Mesenchymal stem cell (in vitro differentiated cells and primary cell): ENCODE measurements around the gene FOXJ3.

Experiments used
- DNase-seq: peaks from one replicate; pipeline ENCODE4 v3.0.0-alpha.2; 2013
- H2AFZ ChIP-seq: one replicate; pipeline ENCODE4 v1.6.1; 2013; ENCODE audit warnings: low read depth, mild to moderate bottlenecking, control low read depth, inconsistent platforms, low read length, moderate library complexity
- H2AK5ac ChIP-seq: 2 replicates; pipeline ENCODE4 v1.6.1; 2013; ENCODE audit warnings: low read length, moderate library complexity, mild to moderate bottlenecking, inconsistent platforms; ENCODE audit not compliant: severe bottlenecking
- H2BK120ac ChIP-seq: one replicate; pipeline ENCODE4 v1.6.1; 2013; ENCODE audit warnings: low read depth, mild to moderate bottlenecking, inconsistent platforms, low read length, moderate library complexity
- H2BK12ac ChIP-seq, 2 experiments: one replicate each; pipeline ENCODE4 v1.6.1; 2013; ENCODE audit warnings: inconsistent platforms in 2 of 2, low read length in 2 of 2, mild to moderate bottlenecking in 2 of 2, moderate library complexity in 2 of 2, control low read depth in 1 of 2
- H2BK15ac ChIP-seq: one replicate; pipeline ENCODE4 v1.6.1; 2013; ENCODE audit warnings: mild to moderate bottlenecking, low read depth, inconsistent platforms; ENCODE audit not compliant: poor library complexity, severe bottlenecking
- H2BK5ac ChIP-seq: 2 replicates; pipeline ENCODE4 v1.6.1; 2013; ENCODE audit warnings: low read depth, mild to moderate bottlenecking, low read length, control low read depth, inconsistent platforms; ENCODE audit not compliant: poor library complexity, severe bottlenecking
- H3K14ac ChIP-seq, 2 experiments: one replicate each; pipeline ENCODE4 v1.6.1; 2013; ENCODE audit warnings: inconsistent platforms in 2 of 2, low read length in 2 of 2, control low read depth in 1 of 2, mild to moderate bottlenecking in 1 of 2, moderate library complexity in 1 of 2
- H3K18ac ChIP-seq, 2 experiments: one replicate each; pipeline ENCODE4 v1.6.1; 2013; ENCODE audit warnings: inconsistent platforms in 2 of 2, low read length in 2 of 2, control low read depth in 1 of 2, low read depth in 1 of 2, mild to moderate bottlenecking in 1 of 2
- H3K23ac ChIP-seq, 2 experiments: one replicate each; pipeline ENCODE4 v1.6.1; 2013; ENCODE audit warnings: inconsistent platforms in 2 of 2, low read length in 2 of 2, mild to moderate bottlenecking in 2 of 2, moderate library complexity in 2 of 2, control low read depth in 1 of 2
- H3K27ac ChIP-seq: 2 replicates; pipeline ENCODE4 v1.5.1; 2013; ENCODE audit warnings: mild to moderate bottlenecking, moderate library complexity, low read length, control low read depth, inconsistent platforms; ENCODE audit not compliant: poor library complexity, severe bottlenecking
- H3K27me3 ChIP-seq, 2 experiments: 2 replicates each; pipeline versions ENCODE4 v1.6.1 to v1.7.0; 2013; ENCODE audit warnings: low read length in 2 of 2, mild to moderate bottlenecking in 2 of 2, moderate library complexity in 2 of 2, control low read depth in 1 of 2, inconsistent platforms in 1 of 2; ENCODE audit not compliant: control insufficient read depth in 1 of 2, insufficient read depth in 1 of 2
- H3K36me3 ChIP-seq, 2 experiments: 2 replicates each; pipeline versions ENCODE4 v1.6.1 to v1.7.0; 2013; ENCODE audit warnings: low read length in 2 of 2, control low read depth in 1 of 2, inconsistent platforms in 1 of 2, low read depth in 1 of 2, mild to moderate bottlenecking in 1 of 2; ENCODE audit not compliant: insufficient read depth in 2 of 2, control insufficient read depth in 1 of 2
- H3K4ac ChIP-seq, 2 experiments: one replicate each; pipeline ENCODE4 v1.6.1; 2013; ENCODE audit warnings: inconsistent platforms in 2 of 2, low read length in 2 of 2, mild to moderate bottlenecking in 2 of 2, moderate library complexity in 2 of 2, control low read depth in 1 of 2, low read depth in 1 of 2
- H3K4me1 ChIP-seq: 2 replicates; pipeline ENCODE4 v1.6.1; 2013; ENCODE audit warnings: low read depth, low read length, control low read depth; ENCODE audit not compliant: control insufficient read depth, insufficient read depth
- H3K4me2 ChIP-seq: 2 replicates; pipeline ENCODE4 v1.6.1; 2013; ENCODE audit warnings: low read length, mild to moderate bottlenecking, inconsistent platforms; ENCODE audit not compliant: poor library complexity, severe bottlenecking
- H3K4me3 ChIP-seq, 2 experiments: 2 replicates each; pipeline versions ENCODE4 v1.5.1 to v1.7.0; 2013; ENCODE audit warnings: low read length in 2 of 2, mild to moderate bottlenecking in 2 of 2, control low read depth in 1 of 2, low read depth in 1 of 2; ENCODE audit not compliant: insufficient read depth in 1 of 2
- H3K79me1 ChIP-seq: replicated peaks from 2 replicates; pipeline ENCODE4 v1.6.1; 2013; ENCODE audit warnings: mild to moderate bottlenecking, control low read depth, low read length, inconsistent platforms; ENCODE audit not compliant: poor library complexity, severe bottlenecking
- H3K9ac ChIP-seq: 2 replicates; pipeline ENCODE4 v1.7.0; 2013; ENCODE audit warnings: mild to moderate bottlenecking, low read length, moderate library complexity
- H3K9me3 ChIP-seq: 2 replicates; pipeline ENCODE4 v1.7.0; 2013; ENCODE audit warnings: mild to moderate bottlenecking, low read length; ENCODE audit not compliant: control insufficient read depth
- H4K8ac ChIP-seq: one replicate; pipeline ENCODE4 v1.6.1; 2013; ENCODE audit warnings: inconsistent platforms, mild to moderate bottlenecking, low read length, moderate library complexity
- H4K91ac ChIP-seq: one replicate; pipeline ENCODE4 v1.6.1; 2013; ENCODE audit warnings: mild to moderate bottlenecking, low read length, inconsistent platforms
- WGBS: methylation state at CpG from one replicate; pipeline ENCODE4 v1.1.7; 2013; ENCODE audit warnings: mixed read lengths; 5-methylcytosine and 5-hydroxymethylcytosine counted together

FOXJ3 gene

DNA sequence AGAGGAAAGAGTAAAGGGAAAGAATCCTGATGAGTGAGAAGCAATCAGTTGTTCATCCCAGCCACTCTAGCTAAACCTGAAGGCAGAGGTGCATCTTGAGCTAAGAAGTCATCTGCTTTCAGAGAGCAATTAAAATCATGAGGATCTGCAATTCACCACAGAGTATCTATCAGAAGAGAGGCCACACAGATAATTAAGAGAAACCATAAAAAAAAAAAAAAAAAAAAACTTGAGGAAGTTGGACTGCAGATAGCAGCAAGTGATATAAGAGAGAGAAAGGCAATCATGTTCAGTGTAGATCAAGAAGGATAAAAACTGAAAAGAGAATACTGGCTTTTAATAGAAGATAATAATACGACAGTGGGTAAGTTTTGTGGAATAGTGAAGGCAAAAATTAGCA, 17.7 kb downstream of the FOXJ3 start:
- Histone ChIP-seq H3K18ac (no peak overlapping the region), H3K14ac (no peak overlapping the region), H2AK5ac (no peak overlapping the region), H3K4me3 (no peak overlapping the region), H3K9ac (no peak overlapping the region), H2AFZ (no peak overlapping the region), H3K27me3 (no peaks in the 10 kb centered on the region), H4K91ac (no peak overlapping the region), H3K23ac (no peak overlapping the region), H2BK120ac (no peak overlapping the region), H3K4me1 (peaks cover 6% of the 10 kb centered on the region), H2BK5ac (no peak overlapping the region), H3K27ac (no peak overlapping the region), H2BK15ac (no peak overlapping the region), H3K4ac (no peak overlapping the region), H3K79me1 (peaks cover 7% of the 10 kb centered on the region), H3K36me3 (no peaks in the 10 kb centered on the region), H4K8ac (no peak overlapping the region), H3K9me3 (no peaks in the 10 kb centered on the region), H3K4me2 (no peak overlapping the region), H2BK12ac (no peak overlapping the region)
- DNase-seq, result no peak
- 83% methylated on average over 1 of the region's 1 CpG for WGBS

DNA sequence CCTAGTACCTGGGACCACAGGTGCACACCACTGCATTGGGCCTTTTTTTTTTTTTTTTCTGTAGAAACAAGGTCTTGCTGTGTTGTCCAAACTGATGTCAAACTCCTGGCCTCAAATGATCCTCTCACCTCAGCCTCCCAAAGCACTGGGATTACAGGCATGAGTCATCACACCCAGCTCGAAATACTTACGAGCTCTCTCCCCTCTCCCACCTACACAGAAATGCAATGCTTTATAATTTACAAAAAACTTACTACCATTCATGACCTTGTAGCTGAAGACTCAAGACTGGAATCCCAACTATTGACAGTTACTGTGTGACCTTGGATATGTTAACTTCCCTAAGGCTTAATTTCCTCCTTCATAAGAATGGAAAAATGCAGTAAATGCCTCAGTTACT, 18.7 kb downstream of the FOXJ3 start:
- WGBS, result 62% methylated on average over 2 of the region's 2 CpGs
- Histone ChIP-seq H3K9me3 (no peaks in the 10 kb centered on the region), H4K91ac (no peak overlapping the region), H3K4me3 (no peak overlapping the region), H2BK15ac (no peak overlapping the region), H3K4ac (no peak overlapping the region), H3K9ac (no peak overlapping the region), H2AFZ (no peak overlapping the region), H3K18ac (no peak overlapping the region), H2BK120ac (no peak overlapping the region), H3K27me3 (no peaks in the 10 kb centered on the region), H3K23ac (no peak overlapping the region), H3K36me3 (no peaks in the 10 kb centered on the region), H4K8ac (no peak overlapping the region), H3K14ac (no peak overlapping the region), H2BK12ac (no peak overlapping the region), H3K27ac (no peak overlapping the region), H3K4me2 (no peak overlapping the region), H3K79me1 (peaks cover 7% of the 10 kb centered on the region), H2AK5ac (no peak overlapping the region), H2BK5ac (no peak overlapping the region), H3K4me1 (peaks cover 6% of the 10 kb centered on the region)
- no peak for DNase-seq

DNA sequence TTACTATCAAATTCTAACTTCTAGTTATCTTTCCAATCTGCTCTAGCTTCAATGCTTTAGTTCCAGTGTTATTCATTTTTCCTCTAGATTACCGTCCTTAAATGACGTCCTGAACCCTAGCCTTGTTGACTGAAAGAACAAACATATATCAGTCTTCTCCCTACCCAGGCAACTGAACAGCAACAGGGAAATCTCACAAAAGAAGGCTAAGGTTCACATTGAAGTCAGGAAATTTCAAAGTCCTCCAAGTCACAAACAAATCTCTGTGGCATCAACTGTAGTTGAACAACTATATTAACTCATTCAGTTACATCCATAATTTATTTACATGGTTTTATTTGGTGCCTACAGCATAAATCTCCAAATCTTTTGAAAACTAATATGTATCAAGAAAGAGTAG, 19.5 kb downstream of the FOXJ3 start:
- Histone ChIP-seq H3K23ac (no peak overlapping the region), H2BK12ac (no peak overlapping the region), H2BK5ac (no peak overlapping the region), H3K4ac (no peak overlapping the region), H4K8ac (no peak overlapping the region), H3K27me3 (no peaks in the 10 kb centered on the region), H3K18ac (no peak overlapping the region), H2BK120ac (no peak overlapping the region), H3K4me3 (no peak overlapping the region), H2AFZ (no peak overlapping the region), H3K4me1 (peaks cover 6% of the 10 kb centered on the region), H3K79me1 (peaks cover 7% of the 10 kb centered on the region), H3K14ac (no peak overlapping the region), H3K27ac (no peak overlapping the region), H3K4me2 (no peak overlapping the region), H3K9me3 (no peaks in the 10 kb centered on the region), H2BK15ac (no peak overlapping the region), H3K9ac (no peak overlapping the region), H2AK5ac (no peak overlapping the region), H3K36me3 (no peaks in the 10 kb centered on the region), H4K91ac (no peak overlapping the region)
- DNase-seq, result no peak
- WGBS, result 67% methylated on average over 2 of the region's 2 CpGs

DNA sequence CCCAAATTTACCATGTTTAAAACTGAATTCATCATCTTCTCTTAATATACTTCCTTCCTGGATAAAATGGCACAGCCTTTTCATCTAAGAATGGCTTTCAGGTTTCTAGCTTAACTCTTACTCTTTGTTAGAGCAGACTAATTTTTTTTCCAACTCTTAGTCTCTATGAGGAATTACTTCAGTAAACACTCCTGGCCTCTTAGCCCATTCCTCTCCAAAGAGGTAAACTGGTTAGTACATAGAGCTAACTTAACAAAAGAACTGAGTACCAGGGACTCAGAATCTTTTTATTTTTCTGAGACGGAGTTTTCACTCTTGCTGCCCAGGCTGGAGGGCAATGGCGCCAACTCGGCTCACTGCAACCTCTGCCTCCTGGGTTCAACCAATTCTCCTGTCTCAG, 21.1 kb downstream of the FOXJ3 start:
- Histone ChIP-seq H2BK15ac (no peak overlapping the region), H2AFZ (no peak overlapping the region), H3K27ac (no peak overlapping the region), H3K9ac (no peak overlapping the region), H3K4me1 (peaks cover 6% of the 10 kb centered on the region), H3K23ac (no peak overlapping the region), H3K36me3 (peaks cover 0 to 10% of the 10 kb centered on the region in 2 experiments), H3K9me3 (no peaks in the 10 kb centered on the region), H3K18ac (no peak overlapping the region), H2BK120ac (no peak overlapping the region), H4K8ac (no peak overlapping the region), H2AK5ac (no peak overlapping the region), H3K79me1 (peaks cover 10% of the 10 kb centered on the region), H3K4me3 (no peak overlapping the region), H4K91ac (no peak overlapping the region), H3K27me3 (no peaks in the 10 kb centered on the region), H3K4ac (no peak overlapping the region), H2BK5ac (no peak overlapping the region), H3K4me2 (no peak overlapping the region), H3K14ac (no peak overlapping the region), H2BK12ac (no peak overlapping the region)
- no peak for DNase-seq
- 89% methylated on average over 3 of the region's 3 CpGs for WGBS
